KMS-11 (cell line): Measurements from ENCODE around the gene MYMX.

Experiments used
- H2AFZ ChIP-seq: fragments of 200-600 bp; sonication (generic); 2 replicates; pipeline ENCODE4 v1.6.1; 2016; ENCODE audit warnings: antibody characterized with exemption, mixed run types, low read depth
- H3K27ac ChIP-seq: fragments of 200-600 bp; sonication (generic); 2 replicates; pipeline ENCODE4 v1.6.1; 2016; ENCODE audit warnings: mild to moderate bottlenecking, mixed run types
- H3K27me3 ChIP-seq: fragments of 200-600 bp; sonication (generic); 2 replicates; pipeline ENCODE4 v1.6.1; 2017; ENCODE audit warnings: mild to moderate bottlenecking, low read depth, mixed run types, moderate library complexity; ENCODE audit not compliant: insufficient read depth
- H3K36me3 ChIP-seq: fragments of 200-600 bp; sonication (generic); 2 replicates; pipeline ENCODE4 v1.6.1; 2017; ENCODE audit warnings: mild to moderate bottlenecking, mixed run types; ENCODE audit not compliant: insufficient read depth
- H3K4me1 ChIP-seq: fragments of 200-600 bp; sonication (generic); 2 replicates; pipeline ENCODE4 v1.6.1; 2016; ENCODE audit warnings: mild to moderate bottlenecking, low read depth, mixed run types; ENCODE audit not compliant: poor library complexity, severe bottlenecking
- H3K4me2 ChIP-seq: fragments of 200-600 bp; sonication (generic); 2 replicates; pipeline ENCODE4 v1.7.0; 2016; ENCODE audit warnings: mild to moderate bottlenecking, mixed run types
- H3K4me3 ChIP-seq: fragments of 200-600 bp; sonication (generic); IDR thresholded peaks from 2 replicates; pipeline ENCODE4 v1.6.1; 2017; ENCODE audit warnings: low read depth, low read length, mixed read lengths; ENCODE audit not compliant: insufficient read depth
- H3K79me2 ChIP-seq: fragments of 200-600 bp; sonication (generic); 2 replicates; pipeline ENCODE4 v1.6.1; 2016; ENCODE audit warnings: low read depth, mixed run types; ENCODE audit not compliant: insufficient read depth
- H3K9ac ChIP-seq: fragments of 200-600 bp; sonication (generic); 2 replicates; pipeline ENCODE4 v1.6.1; 2016; ENCODE audit warnings: mild to moderate bottlenecking, mixed run types
- H4K20me1 ChIP-seq: fragments of 200-600 bp; sonication (generic); 2 replicates; pipeline ENCODE4 v1.6.1; 2016; ENCODE audit warnings: mild to moderate bottlenecking, mixed run types; ENCODE audit not compliant: insufficient read depth
- CTCF ChIP-seq: fragments of 200-600 bp; sonication (generic); conservative IDR thresholded peaks from 2 replicates; pipeline ENCODE4 v1.6.1; 2017; ENCODE audit warnings: low read depth, mild to moderate bottlenecking, antibody characterized with exemption, low read length, moderate library complexity, mixed read lengths

Gene MYMX

GRCh38 chr6:44221961-44222335 lies 5.2 kb downstream of the MYMX start:
- peaks cover 8% of the 10 kb centered on the region; the same call in 1 of the 2 replicates for H4K20me1 ChIP-seq
- H3K79me2 ChIP-seq, result peaks cover 31% of the 10 kb centered on the region
- no peak overlapping the region for H3K27ac ChIP-seq
- no peak overlapping the region for H3K4me3 ChIP-seq
- no peaks in the 10 kb centered on the region for H3K36me3 ChIP-seq
- no peaks in the 10 kb centered on the region for H3K27me3 ChIP-seq
- H3K4me1 ChIP-seq, result peaks cover 72% of the 10 kb centered on the region
- H2AFZ ChIP-seq, result no peak overlapping the region
- 0 out of 2 replicates have a peak overlapping the region, but pooled peaks have one; percentile 18 for H3K9ac ChIP-seq
- peak overlapping the region; percentile 51; the same call in 1 of the 2 replicates for H3K4me2 ChIP-seq
- no peak for TF ChIP-seq CTCF

- H3K79me2 ChIP-seq, result peaks cover 38% of the 10 kb centered on the region
- TF ChIP-seq CTCF, result 0 out of 2 replicates have a peak, but pooled peaks have one; percentile 9
- H3K4me1 ChIP-seq, result peaks cover 67% of the 10 kb centered on the region
- no peaks in the 10 kb centered on the region for H3K27me3 ChIP-seq
- H3K36me3 ChIP-seq, result no peaks in the 10 kb centered on the region
- peaks cover 8% of the 10 kb centered on the region; the same call in 1 of the 2 replicates for H4K20me1 ChIP-seq
- H3K4me3 ChIP-seq, result no peak overlapping the region
- peak overlapping the region; percentile 15; the same call in 1 of the 2 replicates for H3K9ac ChIP-seq
- peak overlapping the region; percentile 97 for H3K4me2 ChIP-seq
- no peak overlapping the region for H3K27ac ChIP-seq
- H2AFZ ChIP-seq, result peak overlapping the region; percentile 64
Observed at GRCh38 chr6:44222486-44223318, 6.0 kb downstream of the MYMX start.

GRCh38 chr6:44223319-44224028 lies 6.7 kb downstream of the MYMX start, which contains the start of gene SLC29A1:
Gene SLC29A1, plus strand, starts transcription at chr6:44223595. Its CDS starts 3,719 bp downstream, at chr6:44227314.
- Histone ChIP-seq H3K27me3 (no peaks in the 10 kb centered on the region), H3K4me3 (no peak within 1 kb of the TSS), H2AFZ (peak within 1 kb of the TSS; percentile 64), H3K27ac (peak within 1 kb of the TSS; percentile 52), H3K79me2 (peaks cover 46% of the 10 kb centered on the region), H4K20me1 (peaks cover 8% of the 10 kb centered on the region; the same call in 1 of the 2 replicates), H3K36me3 (no peaks in the 10 kb centered on the region), H3K9ac (peak within 1 kb of the TSS; percentile 74), H3K4me2 (peak within 1 kb of the TSS; percentile 97), H3K4me1 (peaks cover 60% of the 10 kb centered on the region)
- TF ChIP-seq CTCF, result no peak

- peak overlapping the region; percentile 96 for H3K4me2 ChIP-seq
- H2AFZ ChIP-seq, result peak overlapping the region; percentile 47; the same call in 1 of the 2 replicates
- H3K27me3 ChIP-seq, result no peaks in the 10 kb centered on the region
- no peak overlapping the region for H3K4me3 ChIP-seq
- peaks cover 47% of the 10 kb centered on the region for H3K79me2 ChIP-seq
- peak overlapping the region; percentile 74; the same call in 1 of the 2 replicates for H3K9ac ChIP-seq
- H3K4me1 ChIP-seq, result peaks cover 57% of the 10 kb centered on the region
- H3K36me3 ChIP-seq, result no peaks in the 10 kb centered on the region
- H4K20me1 ChIP-seq, result peaks cover 8% of the 10 kb centered on the region; the same call in 1 of the 2 replicates
- TF ChIP-seq CTCF, result no peak
- peak overlapping the region; percentile 52 for H3K27ac ChIP-seq
Observed at GRCh38 chr6:44224029-44224964, 7.6 kb downstream of the MYMX start.
